RWPE1 (cell line): Measurements from ENCODE around the gene TRPV4.
A peak's percentile ranks its signal among the peaks of the same experiment; 100 is the strongest.

Experiments used
- CTCF ChIA-PET: fragments of 350-600 bp; sonication (Branson Sonifier 250); formaldehyde crosslinking; extraction: SDS; loops from one replicate; lab custom pipeline; 2021; lab: Yijun Ruan, JAX
- POLR2A ChIA-PET: fragments of 400-600 bp; formaldehyde crosslinking; extraction: SDS; loops from one replicate; lab custom pipeline; 2020; ENCODE audit warnings: antibody characterized with exemption; ENCODE audit not compliant: low non-redundant PET; lab: Yijun Ruan, JAX
- DNase-seq: peaks from one replicate; pipeline ENCODE4 v3.0.0; 2012; ENCODE audit warnings: low spot score
- H3K27ac ChIP-seq: fragments of 450-650 bp; 2 replicates; pipeline ENCODE4 v1.5.1; 2017
- CTCF ChIP-seq: fragments of 450-650 bp; conservative IDR thresholded peaks from 2 replicates; pipeline ENCODE4 v1.5.1; 2017; ENCODE audit warnings: low read depth, mild to moderate bottlenecking

Gene TRPV4

DNA sequence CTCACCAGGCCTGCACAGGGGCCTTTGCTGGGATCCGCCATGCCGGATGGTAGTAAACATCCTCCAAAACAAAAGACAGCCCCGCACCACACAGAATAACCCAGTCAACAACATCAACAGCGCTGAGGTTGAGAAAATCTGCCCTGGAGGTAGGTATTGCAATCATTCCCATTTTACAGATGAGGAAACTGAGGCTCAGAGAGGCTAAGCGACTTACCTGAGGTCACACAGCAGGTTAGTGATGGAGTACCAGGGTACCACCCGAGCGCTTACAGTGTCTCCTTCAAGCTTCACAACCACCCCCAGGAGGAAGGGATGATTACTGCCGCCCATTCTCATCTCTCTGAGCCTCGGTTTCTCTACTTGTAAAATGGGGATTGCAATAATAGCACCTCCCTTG, 14.9 kb downstream of the TRPV4 start:
- peak overlapping the region; percentile 92 for H3K27ac ChIP-seq
- ChIA-PET POLR2A (no interaction called here), CTCF (interaction anchor here (0.6 to 2.1 kb wide), 3 partner anchors 9 to 27 kb away, joined by 3 to 14 read pairs (median 5); no protein-coding TSS in a partner anchor)
- no peak for DNase-seq
- no peak for TF ChIP-seq CTCF

- TF ChIP-seq CTCF, result no peak
- ChIA-PET POLR2A (no interaction called here), CTCF (interaction anchor here (0.6 to 2.1 kb wide), 4 partner anchors 9 to 28 kb away, joined by 3 to 14 read pairs (median 4); no protein-coding TSS in a partner anchor)
- H3K27ac ChIP-seq, result peak overlapping the region; percentile 92
- no peak for DNase-seq
Measured at GRCh38 chr12:109817627-109818231, 15.5 kb downstream of the TRPV4 start.

DNA sequence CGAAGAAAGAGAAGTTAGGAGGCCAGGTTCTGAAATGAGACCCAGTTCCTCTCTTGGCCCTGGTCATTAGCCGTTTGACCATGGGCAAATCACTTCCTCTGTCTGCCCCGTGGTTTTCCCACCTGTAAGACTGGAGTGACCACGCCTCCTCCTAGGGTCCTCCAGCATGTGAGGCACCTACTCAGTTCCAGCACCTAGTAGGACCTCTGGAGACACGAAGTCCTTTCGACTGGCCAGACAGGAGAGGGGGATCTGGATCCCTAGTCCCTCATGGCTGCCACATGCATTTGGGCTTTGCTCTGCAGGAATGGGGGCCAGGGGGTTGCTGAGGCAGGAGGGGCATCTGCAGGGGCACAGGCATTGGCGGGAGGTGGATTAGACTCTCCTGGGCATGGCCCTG, 16.3 kb downstream of the TRPV4 start:
- DNase-seq, result no peak
- no peak for TF ChIP-seq CTCF
- ChIA-PET POLR2A (no interaction called here), CTCF (no interaction called here)
- H3K27ac ChIP-seq, result 0 out of 2 replicates have a peak overlapping the region, but pooled peaks have one; percentile 14

DNA sequence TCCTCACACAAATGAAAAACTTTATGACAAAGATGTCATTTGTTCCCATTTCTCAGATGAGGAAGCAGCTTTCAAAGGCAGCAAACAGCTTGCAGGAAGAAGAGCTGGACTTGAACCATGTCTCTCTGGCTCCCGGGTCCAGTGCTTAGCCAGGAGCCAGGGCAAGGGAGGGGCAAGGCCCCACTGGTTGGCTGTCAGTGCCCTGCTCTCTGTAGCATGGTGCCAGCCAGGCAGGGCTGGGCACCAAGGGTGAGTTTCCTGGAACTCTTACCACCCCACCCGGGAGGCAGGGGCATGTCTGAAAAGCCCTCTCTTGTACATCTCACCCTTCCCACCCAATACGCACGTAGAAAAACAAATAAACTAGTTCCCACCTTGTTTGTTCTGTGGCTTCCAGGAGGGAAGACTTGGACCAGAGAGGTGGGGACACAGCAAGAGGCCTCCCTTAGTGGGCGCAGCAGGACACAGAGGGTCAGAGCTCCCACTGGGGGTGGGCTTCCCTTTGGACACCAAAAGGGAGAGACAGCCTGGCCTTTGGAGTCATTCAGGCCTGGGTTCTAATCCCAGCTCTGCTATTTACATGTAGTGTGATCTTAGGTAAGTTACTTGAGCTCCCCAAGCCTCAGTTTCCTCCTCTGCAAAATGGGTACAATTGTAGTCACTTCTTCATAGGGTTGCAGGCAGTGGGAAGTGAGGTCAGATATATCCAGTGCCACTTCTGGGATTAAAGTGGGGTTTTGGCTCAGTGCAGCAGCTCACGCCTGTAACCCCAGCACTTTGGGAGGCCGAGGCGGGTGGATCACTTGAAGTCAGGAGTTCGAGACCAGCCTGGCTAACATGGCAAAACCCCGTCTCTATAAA, 17.2 kb downstream of the TRPV4 start:
- POLR2A ChIA-PET, result no interaction called here

GRCh38 chr12:109815225-109815624, 18.0 kb downstream of the TRPV4 start:
- ChIA-PET CTCF (interaction anchor here (0.5 to 0.9 kb wide), 3 partner anchors 30 to 573 kb away, joined by 3 to 4 read pairs (median 3); no protein-coding TSS in a partner anchor), POLR2A (no interaction called here)
- TF ChIP-seq CTCF, result no peak
- no peak for DNase-seq
- no peak overlapping the region for H3K27ac ChIP-seq

More for the DNA sequence above, 17.2 kb downstream of the TRPV4 start:
- CTCF ChIA-PET, result interaction anchor here (0.5 to 0.6 kb wide), 2 partner anchors 29 to 332 kb away, joined by 3 read pairs; no protein-coding TSS in a partner anchor
- no peak overlapping the region for H3K27ac ChIP-seq
- DNase-seq, result no peak
- no peak for TF ChIP-seq CTCF

DNA sequence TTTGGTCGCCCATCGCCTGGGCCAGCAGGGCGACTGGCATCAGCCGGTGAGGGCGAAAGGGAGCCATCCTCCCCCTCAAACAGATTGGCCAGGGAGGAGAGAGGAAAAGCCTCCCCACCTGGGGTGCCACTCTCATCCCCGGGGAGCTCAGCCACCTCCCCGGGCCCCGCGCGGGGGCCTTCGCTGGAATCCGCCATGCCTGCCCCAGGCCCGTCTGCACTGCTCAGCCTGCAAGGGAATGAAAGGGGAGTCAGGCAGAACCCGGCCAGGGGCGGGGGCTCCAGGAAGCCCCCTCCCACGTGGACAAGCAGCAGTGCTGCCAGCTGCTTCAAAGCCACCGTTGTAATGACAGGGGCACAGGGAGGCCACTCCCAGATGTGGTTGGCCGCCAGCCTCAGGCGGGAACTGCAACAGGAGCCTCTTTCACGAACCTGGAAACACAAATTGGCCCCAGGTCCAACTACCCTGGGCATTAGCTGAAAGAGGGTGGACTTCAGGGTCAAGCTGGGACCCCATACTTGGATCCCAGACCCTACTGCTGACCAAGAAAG, 18.5 kb downstream of the TRPV4 start:
- H3K27ac ChIP-seq, result no peak overlapping the region
- POLR2A ChIA-PET, result no interaction called here
- CTCF ChIA-PET, result interaction anchor here (0.6 to 0.9 kb wide), 2 partner anchors 31 to 574 kb away, joined by 3 to 4 read pairs; no protein-coding TSS in a partner anchor
- no peak for TF ChIP-seq CTCF
- DNase-seq, result no peak
